K562 (cell line): ENCODE results near the gene CLDN5. TPM values are rescaled to one million over a fixed set of nuclear protein-coding genes. Genes with fewer than 3 reads are reported as not detected.

Experiments
- ASH1L ChIP-seq: fragments of 450-650 bp; IDR thresholded peaks from 2 replicates; pipeline ENCODE4 v1.6.1; 2018; ENCODE audit warnings: borderline replicate concordance, mild to moderate bottlenecking, low read depth; ENCODE audit not compliant: partially characterized antibody
- CHD2 ChIP-seq: IDR thresholded peaks from 2 replicates; pipeline ENCODE4 v1.6.1; 2011; ENCODE audit warnings: low read depth, low read length
- CSDE1 ChIP-seq, 2 experiments: fragments of 450-650 bp; IDR thresholded peaks; 2 replicates each; pipeline ENCODE4 v1.6.1; 2016; ENCODE audit warnings: mild to moderate bottlenecking in 1 of 2
- DPF2 ChIP-seq: fragments of 450-650 bp; IDR thresholded peaks from 2 replicates; pipeline ENCODE4 v1.6.1; 2016
- FOSL1 ChIP-seq: fragments of 200-800 bp; sonication (Bioruptor generic); conservative IDR thresholded peaks from 2 replicates; pipeline ENCODE4 v1.6.1; 2016; ENCODE audit warnings: missing genetic modification characterization, missing compliant biosample characterization
- HOXB6 ChIP-seq: fragments of 250-450 bp; sonication (Bioruptor Pico); IDR thresholded peaks from 2 replicates; pipeline ENCODE4 v1.5.1; 2022; ENCODE audit warnings: mild to moderate bottlenecking, borderline replicate concordance
- LARP7 ChIP-seq: fragments of 450-650 bp; IDR thresholded peaks from 2 replicates; pipeline ENCODE4 v1.6.1; 2016
- MYBL2 ChIP-seq, 2 experiments: fragments of 450-650 bp in 1 of 2; sonication (generic) in 1 of 2; formaldehyde crosslinking in 1 of 2; IDR thresholded peaks; 2 replicates each; pipeline versions ENCODE4 v1.6.1 to v1.8.1; 2017 to 2022; ENCODE audit warnings: borderline replicate concordance in 1 of 2, inconsistent platforms in 1 of 2, low read depth in 1 of 2, mild to moderate bottlenecking in 1 of 2, missing genetic modification reagents in 1 of 2, moderate library complexity in 1 of 2
- PCBP1 ChIP-seq: fragments of 200-400 bp; formaldehyde crosslinking; IDR thresholded peaks from 2 replicates; pipeline ENCODE4 v1.6.1; 2018; ENCODE audit warnings: mild to moderate bottlenecking, low read depth, low read length; ENCODE audit not compliant: poor library complexity, severe bottlenecking
- PHF20 ChIP-seq: fragments of 450-650 bp; IDR thresholded peaks from 2 replicates; pipeline ENCODE4 v1.6.1; 2018; ENCODE audit not compliant: partially characterized antibody
- RHOXF2B ChIP-seq: fragments of 250-450 bp; sonication (Bioruptor Pico); conservative IDR thresholded peaks from 2 replicates; pipeline ENCODE4 v1.5.1; 2021
- TEAD2 ChIP-seq: fragments of 450-650 bp; IDR thresholded peaks from 2 replicates; pipeline ENCODE4 v1.6.1; 2016; ENCODE audit warnings: missing genetic modification characterization, control low read depth, missing compliant biosample characterization
- ZFP1 ChIP-seq: fragments of 450-650 bp; formaldehyde crosslinking; IDR thresholded peaks from 2 replicates; pipeline ENCODE4 v1.4.0; 2020; ENCODE audit warnings: mild to moderate bottlenecking, mixed read lengths
- ZNF551 ChIP-seq: fragments of 250-450 bp; sonication (Bioruptor Pico); IDR thresholded peaks from 2 replicates; pipeline ENCODE4 v1.5.0; 2021; ENCODE audit warnings: mild to moderate bottlenecking, moderate library complexity
- polyA plus RNA-seq, 8 experiments: library from polyadenylated mRNA; depleted of rRNA in 4 of 8; stranded (reverse) in 5 of 8; unstranded in 3 of 8; fragments of >200 nt; fragmentation: Nextera tagmentation in 2 of 8; fragmentation: Illumina TruSeq in 1 of 8; extraction: Ambion mirVana in 2 of 8; extraction: Trizol in 1 of 8; gene quantifications; 2 replicates each; pipeline versions ENCODE4 v1.2.1 to v1.2.3, GENCODE V29; 2011 to 2014; ENCODE audit warnings: inconsistent platforms in 1 of 8, missing spikeins in 1 of 8
- total RNA-seq, 7 experiments: library from RNA; depleted of rRNA in 6 of 7; stranded (reverse); fragments of >200 nt in 6 of 7; fragmentation: Illumina TruSeq in 2 of 7; extraction: Trizol in 2 of 7; gene quantifications; 2 replicates each; pipeline versions ENCODE4 v1.2.1 to v1.2.3, GENCODE V29; 2011 to 2021; ENCODE audit warnings: low replicate concordance in 1 of 7
- TF ChIP-seq, protein P1 (sequence below): fragments of 450-650 bp; conservative IDR thresholded peaks from 2 replicates; pipeline ENCODE4 v1.6.1; 2016; ENCODE audit warnings: missing genetic modification characterization, low read depth, mild to moderate bottlenecking, missing compliant biosample characterization, moderate library complexity
- TF ChIP-seq, protein P2 (sequence below): sonication (generic); formaldehyde crosslinking; IDR thresholded peaks from 2 replicates; pipeline ENCODE4 v1.9.0; 2022; ENCODE audit warnings: mild to moderate bottlenecking, missing genetic modification reagents
- TF ChIP-seq, protein P3 (sequence below): sonication (generic); formaldehyde crosslinking; IDR thresholded peaks from 2 replicates; pipeline ENCODE4 v1.8.0; 2022; ENCODE audit warnings: missing genetic modification reagents, mild to moderate bottlenecking, moderate library complexity, borderline replicate concordance
- TF ChIP-seq, protein P4 (sequence below), 2 experiments: fragments of 450-650 bp in 1 of 2; sonication (generic) in 1 of 2; formaldehyde crosslinking in 1 of 2; IDR thresholded peaks in 1 of 2; conservative IDR thresholded peaks in 1 of 2; 2 replicates each; pipeline versions ENCODE4 v1.6.1 to v1.8.1; 2016 to 2023; ENCODE audit warnings: mild to moderate bottlenecking in 2 of 2, moderate library complexity in 2 of 2, inconsistent platforms in 1 of 2, missing genetic modification reagents in 1 of 2
- TF ChIP-seq, protein P5 (sequence below): sonication (generic); formaldehyde crosslinking; IDR thresholded peaks from 2 replicates; pipeline ENCODE4 v1.8.0; 2022; ENCODE audit warnings: mild to moderate bottlenecking, missing genetic modification reagents
- TF ChIP-seq, protein P6 (sequence below), 3 experiments: IDR thresholded peaks in 2 of 3; conservative IDR thresholded peaks in 1 of 3; 2 replicates each; pipeline ENCODE4 v1.5.1; 2011 to 2012; ENCODE audit warnings: low read length in 3 of 3, mild to moderate bottlenecking in 3 of 3, control low read depth in 2 of 3, improper control_type of control experiment in 1 of 3, inconsistent platforms in 1 of 3, low read depth in 1 of 3, mixed read lengths in 1 of 3, moderate library complexity in 1 of 3; ENCODE audit not compliant: insufficient read depth in 2 of 3

The CLDN5 gene
- total and polyA plus RNA-seq, 9 of the 15 experiments (the other 6 are each of a cell fraction or from before 2014, with no cell fraction given): 0.20 TPM; not detected in 8

DNA sequence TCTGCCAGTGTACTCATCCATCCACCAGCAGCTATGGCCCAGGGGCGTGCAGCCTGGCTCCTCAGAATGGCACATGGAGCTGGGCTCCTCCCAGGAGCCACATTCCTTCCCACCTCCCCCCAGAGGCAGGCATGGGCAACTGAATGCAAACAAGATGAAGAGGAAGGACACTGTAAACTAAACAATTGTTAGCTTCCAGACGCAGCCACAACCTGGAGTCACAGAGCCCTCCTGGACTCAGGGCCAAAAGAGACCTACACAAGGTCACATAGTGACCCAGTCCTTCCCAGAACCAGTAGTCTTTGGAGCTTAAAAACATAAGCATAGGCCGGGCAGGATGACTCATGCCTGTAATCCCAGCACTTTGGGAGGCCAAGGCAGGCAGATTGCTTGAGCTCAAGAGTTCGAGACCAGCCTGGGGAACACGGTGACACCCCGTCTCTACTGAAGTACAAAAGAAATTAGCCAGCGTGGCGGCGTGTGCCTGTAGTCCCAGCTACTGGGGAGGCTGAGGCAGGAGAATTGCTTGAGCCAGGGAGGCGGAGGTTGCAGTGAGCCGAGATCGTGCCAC lies 30.7 kb upstream of the CLDN5 start (continued):
- TF ChIP-seq, protein P1, sequence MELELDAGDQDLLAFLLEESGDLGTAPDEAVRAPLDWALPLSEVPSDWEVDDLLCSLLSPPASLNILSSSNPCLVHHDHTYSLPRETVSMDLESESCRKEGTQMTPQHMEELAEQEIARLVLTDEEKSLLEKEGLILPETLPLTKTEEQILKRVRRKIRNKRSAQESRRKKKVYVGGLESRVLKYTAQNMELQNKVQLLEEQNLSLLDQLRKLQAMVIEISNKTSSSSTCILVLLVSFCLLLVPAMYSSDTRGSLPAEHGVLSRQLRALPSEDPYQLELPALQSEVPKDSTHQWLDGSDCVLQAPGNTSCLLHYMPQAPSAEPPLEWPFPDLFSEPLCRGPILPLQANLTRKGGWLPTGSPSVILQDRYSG (tag): no peak
- TF ChIP-seq, protein P2, sequence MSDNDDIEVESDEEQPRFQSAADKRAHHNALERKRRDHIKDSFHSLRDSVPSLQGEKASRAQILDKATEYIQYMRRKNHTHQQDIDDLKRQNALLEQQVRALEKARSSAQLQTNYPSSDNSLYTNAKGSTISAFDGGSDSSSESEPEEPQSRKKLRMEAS (CRISPR knock-in tag): 0 out of 2 replicates have a peak, but pooled peaks have one; percentile 10
- no peak for TF ChIP-seq MYBL2 (IDR thresholded peaks at IDR 0.05; ENCODE audit: low read depth)
- 0 out of 2 replicates have a peak, but pooled peaks have one; percentile 68 for TF ChIP-seq MYBL2 (CRISPR knock-in tag; IDR thresholded peaks at IDR 0.05; ENCODE audit: borderline replicate concordance)
- TF ChIP-seq CSDE1 (IDR thresholded peaks at IDR 0.05): no peak
- TF ChIP-seq, protein P3, sequence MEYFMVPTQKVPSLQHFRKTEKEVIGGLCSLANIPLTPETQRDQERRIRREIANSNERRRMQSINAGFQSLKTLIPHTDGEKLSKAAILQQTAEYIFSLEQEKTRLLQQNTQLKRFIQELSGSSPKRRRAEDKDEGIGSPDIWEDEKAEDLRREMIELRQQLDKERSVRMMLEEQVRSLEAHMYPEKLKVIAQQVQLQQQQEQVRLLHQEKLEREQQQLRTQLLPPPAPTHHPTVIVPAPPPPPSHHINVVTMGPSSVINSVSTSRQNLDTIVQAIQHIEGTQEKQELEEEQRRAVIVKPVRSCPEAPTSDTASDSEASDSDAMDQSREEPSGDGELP (CRISPR knock-in tag): 0 out of 2 replicates have a peak, but pooled peaks have one; percentile 27
- no peak for TF ChIP-seq CHD2
- TF ChIP-seq, protein P4, sequence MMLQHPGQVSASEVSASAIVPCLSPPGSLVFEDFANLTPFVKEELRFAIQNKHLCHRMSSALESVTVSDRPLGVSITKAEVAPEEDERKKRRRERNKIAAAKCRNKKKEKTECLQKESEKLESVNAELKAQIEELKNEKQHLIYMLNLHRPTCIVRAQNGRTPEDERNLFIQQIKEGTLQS (IDR thresholded peaks at IDR 0.05): peak; percentile 81
- TF ChIP-seq, protein P4 (CRISPR knock-in tag; conservative IDR thresholded peaks at IDR 0.05): no peak
- no peak for TF ChIP-seq ASH1L
- no peak for TF ChIP-seq PCBP1
- TF ChIP-seq RHOXF2B (CRISPR knock-in tag): 0 out of 2 replicates have a peak, but pooled peaks have one; percentile 47
- TF ChIP-seq, protein P5, sequence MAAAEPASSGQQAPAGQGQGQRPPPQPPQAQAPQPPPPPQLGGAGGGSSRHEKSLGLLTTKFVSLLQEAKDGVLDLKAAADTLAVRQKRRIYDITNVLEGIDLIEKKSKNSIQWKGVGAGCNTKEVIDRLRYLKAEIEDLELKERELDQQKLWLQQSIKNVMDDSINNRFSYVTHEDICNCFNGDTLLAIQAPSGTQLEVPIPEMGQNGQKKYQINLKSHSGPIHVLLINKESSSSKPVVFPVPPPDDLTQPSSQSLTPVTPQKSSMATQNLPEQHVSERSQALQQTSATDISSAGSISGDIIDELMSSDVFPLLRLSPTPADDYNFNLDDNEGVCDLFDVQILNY (CRISPR knock-in tag): no peak
- TF ChIP-seq FOSL1 (tag): peak; percentile 70
- TF ChIP-seq, protein P6, sequence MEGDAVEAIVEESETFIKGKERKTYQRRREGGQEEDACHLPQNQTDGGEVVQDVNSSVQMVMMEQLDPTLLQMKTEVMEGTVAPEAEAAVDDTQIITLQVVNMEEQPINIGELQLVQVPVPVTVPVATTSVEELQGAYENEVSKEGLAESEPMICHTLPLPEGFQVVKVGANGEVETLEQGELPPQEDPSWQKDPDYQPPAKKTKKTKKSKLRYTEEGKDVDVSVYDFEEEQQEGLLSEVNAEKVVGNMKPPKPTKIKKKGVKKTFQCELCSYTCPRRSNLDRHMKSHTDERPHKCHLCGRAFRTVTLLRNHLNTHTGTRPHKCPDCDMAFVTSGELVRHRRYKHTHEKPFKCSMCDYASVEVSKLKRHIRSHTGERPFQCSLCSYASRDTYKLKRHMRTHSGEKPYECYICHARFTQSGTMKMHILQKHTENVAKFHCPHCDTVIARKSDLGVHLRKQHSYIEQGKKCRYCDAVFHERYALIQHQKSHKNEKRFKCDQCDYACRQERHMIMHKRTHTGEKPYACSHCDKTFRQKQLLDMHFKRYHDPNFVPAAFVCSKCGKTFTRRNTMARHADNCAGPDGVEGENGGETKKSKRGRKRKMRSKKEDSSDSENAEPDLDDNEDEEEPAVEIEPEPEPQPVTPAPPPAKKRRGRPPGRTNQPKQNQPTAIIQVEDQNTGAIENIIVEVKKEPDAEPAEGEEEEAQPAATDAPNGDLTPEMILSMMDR (IDR thresholded peaks at IDR 0.05 in 2 of 3, conservative IDR thresholded peaks at IDR 0.05 in 1 of 3; ENCODE audit: insufficient read depth in 2 of 3, low read depth in 1 of 3, low read length in 3 of 3): peak; percentile 30 to 32 (median 31); a peak in 3 of 6 replicates
- TF ChIP-seq DPF2: peak; percentile 50; the same call in 1 of the 2 replicates
- TF ChIP-seq ZFP1 (CRISPR knock-in tag): no peak
- peak; percentile 56; the same call in 1 of the 2 replicates for TF ChIP-seq TEAD2 (tag)
- TF ChIP-seq LARP7: no peak
- TF ChIP-seq PHF20: no peak
- TF ChIP-seq HOXB6: 0 out of 2 replicates have a peak, but pooled peaks have one; percentile 22
- no peak for TF ChIP-seq ZNF551 (CRISPR knock-in tag)
